GM13977 (cell line): ENCODE results near the gene DTNA.
"Not testable (repeated sequence)": the region's sequence is repeated elsewhere in the genome, so short reads cannot be mapped to it uniquely, and the experiment has no call there.

Experiments
- DNase-seq: peaks from one replicate; pipeline ENCODE4 v3.0.0; 2012; ENCODE audit warnings: low spot score
- CTCF ChIP-seq: IDR thresholded peaks from 2 replicates; pipeline ENCODE4 v1.5.1; 2012; ENCODE audit warnings: mild to moderate bottlenecking, control low read depth; ENCODE audit not compliant: insufficient read depth; ENCODE audit errors: extremely low read depth, missing control alignments
- in situ Hi-C: fragments of 300-500 bp; cut with MboI; formaldehyde crosslinking; loops from one replicate; pipeline ENCODE4 v1.12.0; 2022; ENCODE audit warnings: low sequenced_read_pairs, low pct_unique_long_range_greater_than_20kb, mixed read lengths, inconsistent platforms; ENCODE audit not compliant: unreplicated experiment

The DTNA gene

DNA sequence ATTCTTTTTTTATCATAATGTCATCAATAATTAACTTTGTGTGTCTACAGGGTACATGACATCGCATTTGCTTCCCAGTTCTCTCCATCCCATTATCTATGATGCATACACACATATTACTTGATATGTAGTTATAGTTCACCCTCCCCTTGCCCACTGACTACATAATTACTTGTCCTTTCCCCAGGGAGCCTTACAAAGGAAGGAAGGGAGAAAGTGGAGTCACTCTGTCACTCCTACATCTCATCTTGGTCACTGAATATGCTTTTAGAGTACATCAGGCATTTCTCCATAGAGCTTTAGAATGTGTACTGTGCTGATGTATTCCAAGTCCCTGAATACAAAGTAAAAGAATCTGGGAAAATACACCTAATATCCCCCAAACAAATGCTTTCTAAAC is 6.0 kb upstream of the DTNA start:
- no peak for DNase-seq
- TF ChIP-seq CTCF, result no peak
- in situ Hi-C loops, result no loop called here

DNA sequence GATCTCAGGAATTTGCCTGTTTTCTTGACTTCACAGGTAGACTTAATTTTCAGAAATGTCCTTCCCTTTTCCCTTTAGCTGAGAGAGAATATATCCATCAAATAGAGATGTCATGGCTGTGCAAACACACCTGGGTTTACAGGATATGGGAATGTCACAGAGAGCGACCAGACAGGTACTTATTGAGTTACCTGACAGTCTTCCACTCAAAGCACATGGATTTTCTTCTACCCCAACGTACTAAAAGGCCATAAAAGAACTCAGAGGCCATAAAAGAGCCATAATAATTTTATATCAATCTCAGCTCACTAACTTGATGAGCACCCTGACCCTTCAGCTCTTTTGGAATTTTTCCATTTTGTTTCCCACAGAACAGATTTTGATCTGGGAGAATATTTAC is 5.3 kb upstream of the DTNA start:
- in situ Hi-C loops, result no loop called here
- TF ChIP-seq CTCF, result no peak
- DNase-seq, result no peak

GRCh38 chr18:34707670-34708069 is 2.4 kb upstream of the DTNA start:
- in situ Hi-C loops, result no loop called here
- no peak for DNase-seq
- no peak for TF ChIP-seq CTCF

DNA sequence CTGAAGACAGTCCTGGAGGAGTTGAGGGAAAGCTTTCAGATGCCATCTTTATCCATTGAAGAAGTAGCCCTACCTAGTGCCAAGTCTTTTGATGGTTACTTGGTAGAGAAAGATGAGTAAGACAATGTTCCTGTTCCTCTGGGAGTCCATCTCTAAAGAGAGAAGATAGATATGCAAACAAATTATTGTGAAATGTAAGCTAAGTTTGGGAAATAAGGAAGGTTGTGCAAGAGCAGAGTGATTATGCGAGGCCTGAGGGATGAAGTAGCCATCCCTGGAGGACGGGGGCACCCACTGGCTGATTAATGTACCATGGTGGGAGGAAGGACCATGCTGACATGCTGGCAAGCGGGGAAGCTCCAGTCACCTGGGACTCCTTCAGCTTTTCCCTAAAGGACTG is 994 bp upstream of the DTNA start:
- TF ChIP-seq CTCF, result no peak
- no peak for DNase-seq
- in situ Hi-C loops, result no loop called here

DNA sequence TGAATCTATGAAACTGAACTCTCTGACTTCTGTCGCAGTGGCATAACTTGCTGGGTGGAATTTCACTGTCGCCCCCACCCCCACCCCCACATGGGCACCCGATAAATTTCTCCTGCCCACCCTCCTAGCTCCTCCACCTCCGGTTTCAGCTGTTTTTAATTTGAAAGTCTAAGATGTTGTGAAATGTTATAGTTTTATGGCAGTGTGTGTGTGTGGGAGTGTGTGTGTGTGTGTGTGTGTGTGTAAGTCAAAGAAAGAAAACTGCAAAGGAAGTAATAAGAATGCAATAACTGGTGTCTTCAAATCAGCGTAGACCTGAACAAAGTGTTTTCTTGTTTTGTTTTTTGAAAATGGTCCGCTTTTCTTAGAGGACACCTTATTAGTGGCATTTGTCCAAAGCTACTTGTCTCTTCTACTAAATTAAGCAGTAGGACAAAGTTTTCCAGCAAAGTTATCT is 388 bp downstream of the DTNA start:
- in situ Hi-C loops, result no loop called here
- no peak for DNase-seq
- TF ChIP-seq CTCF, result no peak

DNA sequence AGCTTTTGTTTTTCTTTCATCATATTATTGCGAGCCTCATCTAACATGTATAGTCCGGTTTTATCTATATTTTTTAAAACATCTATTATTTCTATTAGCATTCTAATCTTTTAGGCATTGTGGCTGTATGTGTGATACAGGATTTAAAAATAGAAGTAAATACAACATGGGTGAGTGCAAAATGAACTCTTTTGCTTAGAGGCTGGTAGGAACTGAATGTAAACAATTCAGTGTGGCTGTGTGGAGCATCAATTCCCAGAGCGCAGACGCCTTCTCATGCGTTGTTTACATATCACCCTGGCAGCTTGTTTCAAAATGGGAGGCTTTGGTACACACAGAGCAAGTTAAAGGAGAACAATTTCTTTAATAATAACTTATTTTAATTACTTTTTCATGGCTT is 836 bp downstream of the DTNA start:
- TF ChIP-seq CTCF, result no peak
- DNase-seq, result no peak
- in situ Hi-C loops, result no loop called here

- DNase-seq, in situ Hi-C loops: not testable (repeated sequence)
These were observed 6.0 kb downstream of the DTNA start for GRCh38 chr18:34716111-34716510.
